Activated CD4-positive, alpha-beta T cell treated with anti-CD3 and anti-CD28 coated beads for 24 hours (primary cell): ENCODE measurements around the gene MAGEA9B.
"Not testable (repeated sequence)": the region's sequence is repeated elsewhere in the genome, so short reads cannot be mapped to it uniquely, and the experiment has no call there.

Experiments
- DNase-seq, 2 donors: peaks; one replicate each; pipeline ENCODE4 v3.0.0-alpha.2; 2020; ENCODE audit warnings: low read depth in 2 of 2

The MAGEA9B gene

DNA sequence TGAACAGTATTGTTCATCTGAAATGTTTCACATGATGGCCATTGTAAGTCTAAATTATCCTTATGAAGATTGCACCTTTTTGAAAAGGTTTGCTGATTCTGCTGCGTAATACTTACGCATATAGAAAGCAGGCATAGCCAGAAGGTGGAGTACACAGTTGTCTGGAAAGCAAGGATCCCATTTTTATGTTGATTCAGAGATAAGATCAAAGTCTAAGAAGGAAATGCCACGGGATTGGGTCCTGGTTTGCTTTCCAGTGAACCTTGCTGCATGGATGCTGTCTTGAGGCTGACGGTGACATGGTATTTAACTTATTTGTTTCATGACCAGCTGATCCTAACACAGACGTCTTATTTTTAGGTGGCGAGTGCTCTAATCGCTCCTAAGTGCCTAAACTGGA, 15.5 kb downstream of the MAGEA9B start:
- DNase-seq, result no peak

DNA sequence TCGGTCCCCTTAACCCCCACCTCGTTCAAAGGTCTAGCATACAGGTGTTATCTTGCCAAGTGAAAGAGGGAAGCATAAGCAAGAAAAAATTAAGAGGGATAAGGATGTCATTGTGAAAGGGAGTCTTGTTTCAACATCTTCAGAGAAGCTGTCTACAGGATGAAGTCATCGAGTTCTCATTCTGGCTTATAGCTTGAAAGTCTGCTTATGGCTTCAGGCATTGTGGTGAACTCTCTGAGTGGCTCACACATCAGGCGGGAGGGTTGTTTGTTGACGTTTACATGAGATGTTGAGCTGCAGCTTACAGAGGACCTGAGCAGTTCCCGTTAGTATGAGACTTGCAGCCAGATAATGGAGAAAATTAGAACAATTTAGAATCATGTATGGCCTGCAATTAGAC, 16.6 kb downstream of the MAGEA9B start:
- DNase-seq, result no peak

DNA sequence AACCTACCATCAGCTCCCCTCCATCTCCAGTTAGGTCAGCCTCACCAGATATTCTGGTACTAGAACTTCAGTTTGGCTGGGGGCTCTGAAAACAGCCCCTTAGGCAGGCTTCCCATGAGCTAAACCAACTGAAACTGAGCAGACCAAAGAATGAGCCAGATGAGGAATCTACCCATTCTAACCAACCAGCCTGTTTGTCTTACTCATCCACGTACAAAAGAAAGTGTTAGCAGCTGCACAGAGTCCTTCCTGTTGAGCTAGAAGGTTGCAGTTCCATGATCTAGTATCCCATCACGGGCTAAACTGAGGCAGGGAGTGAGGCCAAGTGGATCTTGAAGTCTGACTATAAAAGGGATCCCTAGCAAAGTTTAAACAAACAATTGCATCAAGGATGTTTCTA, 17.5 kb downstream of the MAGEA9B start:
- DNase-seq, result no peak

DNA sequence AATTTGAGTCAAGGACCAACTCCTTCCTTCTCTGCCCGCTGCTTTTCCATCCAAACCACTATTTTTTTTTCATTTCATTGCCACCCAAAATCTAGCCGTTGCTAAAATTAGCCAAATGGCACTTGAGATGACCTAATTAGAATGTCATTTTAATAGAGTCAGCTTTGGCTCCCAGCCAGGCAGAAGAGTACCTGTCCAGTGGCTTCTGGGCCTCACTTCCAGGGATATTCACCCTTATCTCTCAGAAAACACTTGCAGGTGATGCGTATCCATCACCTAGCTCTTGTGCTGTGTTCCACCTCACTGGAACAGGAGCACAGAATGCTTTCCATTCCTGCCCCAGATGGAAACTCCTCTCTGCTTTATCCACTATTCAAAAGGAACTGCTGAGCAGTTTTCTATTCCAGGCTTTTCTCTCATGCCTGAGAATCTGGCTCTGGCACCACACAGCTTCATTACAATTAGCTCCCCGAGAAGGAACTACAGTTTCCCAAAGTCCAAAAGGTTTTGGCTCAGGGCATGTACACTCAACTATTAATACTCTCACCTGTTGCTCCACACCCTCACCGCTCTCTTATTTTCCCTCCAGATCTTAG, 18.5 kb downstream of the MAGEA9B start:
- no peak for DNase-seq

DNA sequence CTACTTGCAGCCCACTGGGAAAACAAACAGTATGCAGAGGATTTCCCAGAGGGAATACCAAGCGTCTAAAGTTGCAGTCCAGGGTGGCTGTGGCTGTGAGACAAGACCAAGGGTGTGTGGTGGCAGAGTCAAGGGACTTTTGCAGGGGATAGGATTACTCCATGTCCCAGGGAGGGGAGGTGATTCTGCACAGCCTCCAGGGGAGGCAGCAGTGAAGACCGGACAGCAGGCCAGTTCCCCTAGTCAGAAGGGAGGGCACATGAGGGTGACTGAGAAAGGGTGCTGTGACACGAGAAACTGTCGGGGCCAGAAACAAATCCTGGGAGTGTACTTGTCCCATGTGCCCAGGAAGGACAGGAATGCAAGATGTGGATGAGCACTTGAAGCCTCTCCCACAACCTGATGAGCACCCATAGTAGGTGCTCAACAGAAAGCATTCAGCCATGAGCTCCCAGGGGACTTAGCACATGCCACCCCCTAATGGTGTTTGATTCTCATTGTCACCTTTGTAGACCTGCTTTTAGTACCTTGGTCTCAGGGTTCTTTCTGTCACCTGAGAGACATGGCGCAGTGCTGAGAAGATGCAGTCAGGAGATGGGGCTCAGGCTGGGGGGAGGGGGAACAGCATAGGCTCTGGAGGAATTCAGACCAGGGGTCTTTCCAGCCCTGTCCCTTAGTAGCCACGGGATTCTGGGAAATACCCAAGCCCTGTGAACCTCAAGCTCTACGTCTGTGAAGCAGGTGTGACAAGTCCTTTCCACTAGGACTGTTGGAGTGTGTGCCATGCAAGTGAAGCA, 19.4 kb downstream of the MAGEA9B start:
- DNase-seq, result no peak

DNA sequence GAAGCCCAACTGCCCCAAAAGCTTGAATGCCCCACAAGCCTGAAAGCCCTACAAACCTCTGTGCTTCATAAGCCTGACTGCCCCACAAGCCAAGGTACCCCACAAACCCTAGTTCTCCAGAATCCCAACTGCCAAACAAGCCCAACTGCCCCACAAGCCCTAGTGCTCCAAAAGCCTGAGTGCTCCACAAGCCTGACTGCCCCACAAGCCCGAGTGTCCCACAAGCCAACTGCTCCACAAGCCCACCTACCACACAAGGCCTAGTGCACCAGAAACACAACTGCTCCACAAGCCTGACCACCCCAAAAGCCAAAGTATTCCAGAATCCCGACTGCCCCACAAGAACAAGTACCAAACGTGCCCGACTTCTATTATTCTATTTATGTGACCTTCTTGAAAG, 23.9 kb downstream of the MAGEA9B start:
- DNase-seq, result no peak

DNA sequence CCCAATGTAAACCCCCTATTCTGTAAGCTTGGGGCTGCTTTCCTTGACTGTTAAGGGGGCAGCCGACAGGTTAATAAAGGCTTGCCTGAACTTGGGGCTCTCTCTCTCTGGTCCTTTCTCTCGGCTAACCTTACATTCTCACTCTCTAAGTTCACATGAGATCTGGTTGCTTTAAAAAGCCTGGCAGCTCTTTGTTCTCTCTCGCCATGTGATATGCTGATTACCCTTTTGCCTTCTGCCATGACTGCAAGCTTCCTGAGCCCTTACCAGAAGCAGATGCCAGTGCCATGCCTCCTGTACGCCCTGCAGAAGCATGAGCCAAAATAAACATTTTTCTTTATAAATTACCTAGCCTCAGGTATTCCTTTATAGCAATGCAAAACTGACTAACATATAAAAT, 32.0 kb downstream of the MAGEA9B start:
- DNase-seq, result not testable (repeated sequence)

DNA sequence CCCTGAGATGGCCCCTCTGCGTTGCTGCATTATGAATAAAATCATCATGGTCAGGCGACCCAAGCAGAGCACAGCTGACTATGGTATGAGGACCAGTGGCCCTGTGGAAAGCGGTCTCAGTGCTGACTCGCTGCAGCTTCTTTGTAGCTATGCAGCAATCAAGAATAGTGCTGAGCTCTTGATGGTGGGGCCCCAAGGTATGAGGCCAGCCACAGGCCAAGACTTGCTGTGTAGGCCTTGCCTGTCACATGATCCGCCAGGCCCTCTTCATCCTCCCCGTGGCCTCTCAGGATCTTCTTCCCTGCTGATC, 35.4 kb downstream of the MAGEA9B start:
- not testable (repeated sequence) for DNase-seq

DNA sequence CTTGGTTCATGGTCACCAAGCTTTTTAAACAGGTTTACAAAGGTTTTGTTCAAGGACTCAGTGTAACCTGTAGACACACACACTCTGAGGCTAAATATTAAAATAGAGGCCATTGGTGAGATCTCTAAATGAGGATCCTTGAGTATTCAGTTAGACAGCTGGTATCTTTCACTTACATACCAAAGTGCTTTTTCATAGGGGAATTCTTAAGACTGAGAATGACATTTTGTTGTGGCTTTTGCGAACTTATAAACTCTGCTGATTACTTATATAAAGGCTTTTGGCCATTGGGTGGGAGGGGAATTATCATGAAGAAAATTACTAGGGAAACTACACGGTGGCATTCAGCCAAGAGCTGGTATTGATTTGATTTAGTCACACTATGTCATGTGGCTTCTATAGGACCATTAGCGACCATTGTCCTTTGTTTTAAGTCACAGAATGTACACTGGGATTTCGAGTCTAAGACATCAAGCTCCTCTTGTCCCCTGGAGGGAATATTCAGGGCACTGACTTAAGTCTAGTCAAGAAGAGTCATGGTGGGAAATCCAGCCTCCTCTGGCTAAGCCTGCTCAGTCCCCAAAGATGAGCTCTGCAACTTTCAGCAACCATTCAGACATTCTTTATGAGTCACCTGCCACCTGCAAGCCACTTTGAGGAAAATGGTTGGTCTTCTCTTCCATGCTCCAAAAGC, 35.9 kb downstream of the MAGEA9B start:
- DNase-seq, result not testable (repeated sequence)

DNA sequence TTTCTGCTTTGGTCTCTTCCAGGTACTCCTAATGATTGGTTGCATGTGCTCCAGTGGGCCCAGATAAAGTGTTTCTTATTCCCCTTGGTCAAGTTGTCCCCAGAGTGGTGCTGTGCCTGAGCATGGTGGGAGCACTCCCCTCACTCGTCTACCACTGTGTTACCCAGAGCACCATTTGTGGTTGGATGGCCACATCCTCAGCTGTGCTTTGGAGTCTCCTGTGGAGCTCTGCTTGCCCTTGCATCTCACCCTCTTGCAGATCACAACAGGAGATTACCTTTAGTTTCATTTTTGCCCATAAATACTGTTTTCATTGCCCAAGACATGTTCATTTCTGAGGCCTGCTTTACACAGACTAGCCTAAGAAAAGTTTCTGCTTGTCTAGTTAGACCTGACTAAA, 36.8 kb downstream of the MAGEA9B start:
- DNase-seq, result not testable (repeated sequence)

DNA sequence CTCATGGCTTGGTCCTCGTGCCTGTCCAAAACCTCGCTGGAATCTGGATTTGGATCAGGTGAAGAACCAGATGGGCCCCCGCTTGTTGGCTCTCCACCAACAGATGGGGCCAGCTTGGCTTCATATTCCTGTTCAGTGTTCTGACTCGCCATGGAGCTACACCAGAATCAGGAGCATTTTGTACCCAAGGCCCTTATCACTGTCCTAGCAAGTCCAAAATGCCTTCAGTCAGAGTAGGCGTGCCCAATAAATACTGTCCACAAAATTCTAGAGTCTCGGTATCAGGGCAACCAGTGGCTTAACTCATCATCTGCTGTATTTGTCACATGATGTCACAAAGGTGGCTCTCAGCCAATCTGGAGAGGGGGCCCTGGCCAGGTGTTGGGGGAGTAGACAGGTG, 37.6 kb downstream of the MAGEA9B start, which contains the start of gene HSFX3:
TSS of gene HSFX3 (minus strand) at position 224 of the 400 bp plus-strand sequence. CDS start at position 152, 72 bp downstream.
- not testable (repeated sequence) for DNase-seq

DNA sequence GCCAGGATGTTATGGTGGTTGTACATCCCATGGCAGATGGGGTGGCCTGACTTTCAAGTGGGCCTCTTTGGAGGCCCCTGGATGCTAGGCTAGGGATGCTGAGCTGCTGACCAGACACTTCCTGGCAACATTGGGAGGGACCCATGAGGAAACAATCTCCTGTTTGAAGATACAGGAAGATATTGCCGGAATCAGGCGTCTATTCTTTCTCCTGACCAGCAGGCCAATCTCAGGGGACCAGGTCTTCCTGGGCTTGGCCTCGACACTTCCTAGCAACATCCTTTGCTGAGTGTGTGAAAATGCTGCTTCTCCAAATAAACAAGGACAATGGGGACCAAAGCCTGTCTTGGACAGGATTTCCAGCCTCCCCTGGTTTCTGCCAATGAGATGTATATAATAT, 39.5 kb downstream of the MAGEA9B start:
- not testable (repeated sequence) for DNase-seq

DNA sequence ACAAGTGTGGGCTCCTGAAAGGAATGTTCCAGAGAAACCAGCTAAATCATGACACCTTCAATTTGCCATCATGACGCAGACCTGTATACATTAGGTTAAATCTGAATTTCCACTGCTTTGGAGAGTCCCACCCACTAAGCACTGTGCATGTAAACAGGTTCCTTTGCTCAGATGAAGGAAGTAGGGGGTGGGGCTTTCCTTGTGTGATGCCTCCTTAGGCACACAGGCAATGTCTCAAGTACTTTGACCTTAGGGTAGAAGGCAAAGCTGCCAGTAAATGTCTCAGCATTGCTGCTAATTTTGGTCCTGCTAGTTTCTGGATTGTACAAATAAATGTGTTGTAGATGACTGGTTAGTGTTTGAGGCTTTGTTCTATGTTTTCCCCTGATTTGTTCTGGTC, 40.3 kb downstream of the MAGEA9B start:
- not testable (repeated sequence) for DNase-seq

DNA sequence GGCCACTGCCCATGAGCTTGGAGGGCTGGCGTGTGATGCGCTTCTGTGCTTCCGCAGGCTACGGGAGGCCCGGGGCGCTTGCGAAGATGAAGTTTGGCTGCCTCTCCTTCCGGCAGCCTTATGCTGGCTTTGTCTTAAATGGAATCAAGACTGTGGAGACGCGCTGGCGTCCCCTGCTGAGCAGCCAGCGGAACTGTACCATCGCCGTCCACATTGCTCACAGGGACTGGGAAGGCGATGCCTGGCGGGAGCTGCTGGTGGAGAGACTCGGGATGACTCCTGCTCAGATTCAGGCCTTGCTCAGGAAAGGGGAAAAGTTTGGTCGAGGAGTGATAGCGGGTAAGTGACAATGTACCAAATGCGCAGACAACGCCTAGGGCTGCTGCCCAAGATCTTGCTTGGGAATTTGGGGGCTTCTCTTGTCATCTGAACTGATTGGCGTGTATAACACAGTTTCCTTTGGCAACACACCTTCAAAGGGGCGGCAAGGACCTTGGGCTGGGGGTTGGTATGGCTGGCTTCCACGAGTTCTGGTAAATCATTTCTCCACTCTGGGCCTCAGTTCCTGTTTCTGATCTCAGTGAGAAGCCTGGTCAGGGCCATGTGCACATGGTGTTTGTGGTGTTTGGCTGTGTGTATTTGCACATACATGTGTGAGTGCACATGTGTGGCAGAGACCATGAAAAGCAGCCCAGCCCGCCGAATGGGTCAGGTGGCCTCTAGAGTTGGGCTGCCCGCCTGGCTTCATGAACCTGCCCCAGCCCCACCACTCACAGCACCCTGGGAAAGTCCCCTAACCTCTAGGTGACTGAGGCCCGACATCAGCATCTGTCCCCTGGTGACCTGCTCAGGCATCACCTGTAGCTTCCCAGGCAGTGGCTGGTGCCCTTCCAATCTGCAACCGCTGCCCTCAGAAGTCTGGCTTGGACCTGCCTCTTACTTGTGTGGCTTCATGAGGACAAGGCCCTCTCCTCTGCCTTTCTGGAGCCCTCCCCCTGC, 41.4 kb downstream of the MAGEA9B start:
- not testable (repeated sequence) for DNase-seq

DNA sequence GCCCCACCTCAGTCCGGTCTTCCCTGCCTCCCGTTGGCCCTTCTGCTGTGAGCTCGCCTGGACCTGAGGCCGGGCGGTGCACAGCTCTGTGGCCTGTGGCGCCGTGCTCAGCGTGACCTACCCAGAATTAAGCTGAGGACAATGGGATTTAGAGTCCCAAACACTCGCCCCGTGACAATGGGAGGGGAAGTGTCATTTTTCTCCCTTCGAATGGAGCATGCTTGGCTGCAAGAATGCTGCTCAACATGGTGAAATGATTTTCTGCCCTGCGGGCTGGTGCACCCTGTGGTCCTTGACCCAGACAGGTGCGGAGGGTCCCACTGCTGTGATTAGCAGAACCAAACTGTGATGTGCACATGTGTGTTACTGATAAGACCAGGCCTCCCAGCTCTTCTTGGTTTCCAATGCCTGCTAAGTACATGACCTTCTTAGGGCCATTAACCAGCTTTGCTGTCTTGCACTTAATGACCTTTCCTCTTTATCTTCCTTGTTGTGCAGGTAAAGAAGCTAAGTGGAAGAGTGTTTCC, 45.7 kb downstream of the MAGEA9B start:
- no peak for DNase-seq

DNA sequence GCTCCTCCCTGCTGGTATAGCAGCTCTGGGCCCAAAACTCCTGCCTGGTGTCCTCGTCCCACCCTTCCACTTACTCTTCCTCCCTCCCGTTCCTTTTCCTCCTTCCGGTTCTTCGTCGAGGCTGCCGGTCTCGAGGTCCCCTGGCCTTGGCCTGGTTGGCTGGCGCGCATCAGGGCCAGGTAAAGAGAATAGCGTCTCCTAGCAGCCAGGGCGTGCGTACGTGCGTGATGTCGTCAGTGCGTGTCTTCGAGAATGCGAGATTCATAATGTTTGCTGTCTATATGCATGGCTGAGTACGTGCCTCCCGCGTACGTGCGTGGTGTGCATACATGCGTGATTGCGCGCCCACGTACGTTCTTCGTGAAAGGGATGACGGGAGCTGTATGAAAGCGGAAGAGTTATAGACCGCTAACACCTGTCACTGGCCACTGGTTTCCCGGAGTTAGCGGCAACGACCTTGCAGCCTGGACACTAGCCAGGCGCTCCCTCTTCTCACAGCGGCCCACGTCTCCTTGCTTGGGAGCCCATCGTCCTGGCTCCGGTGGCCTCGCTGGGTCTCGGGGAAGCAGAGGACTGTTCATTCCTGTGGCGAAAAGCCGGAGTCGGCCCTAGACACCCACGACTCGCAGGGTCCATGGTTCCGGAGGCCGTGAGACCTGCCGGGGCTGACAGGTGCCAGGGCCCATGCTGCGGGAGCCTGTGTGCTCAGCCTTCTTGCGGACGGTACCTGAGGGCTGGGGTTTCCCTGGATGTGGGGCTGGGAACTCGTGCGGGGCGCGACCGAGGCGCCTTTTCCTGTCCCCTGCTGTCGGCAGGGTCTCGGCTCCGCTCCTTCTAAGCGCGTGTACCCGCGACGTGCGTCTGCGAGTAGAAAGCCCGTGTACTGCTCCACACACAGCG, 46.4 kb downstream of the MAGEA9B start, which contains the start of gene EOLA1:
TSS of gene EOLA1 (plus strand) at position 392 of the 900 bp plus-strand sequence. CDS start 4,619 bp downstream, outside the sequence.
- DNase-seq, result peak; percentile 68 to 77

DNA sequence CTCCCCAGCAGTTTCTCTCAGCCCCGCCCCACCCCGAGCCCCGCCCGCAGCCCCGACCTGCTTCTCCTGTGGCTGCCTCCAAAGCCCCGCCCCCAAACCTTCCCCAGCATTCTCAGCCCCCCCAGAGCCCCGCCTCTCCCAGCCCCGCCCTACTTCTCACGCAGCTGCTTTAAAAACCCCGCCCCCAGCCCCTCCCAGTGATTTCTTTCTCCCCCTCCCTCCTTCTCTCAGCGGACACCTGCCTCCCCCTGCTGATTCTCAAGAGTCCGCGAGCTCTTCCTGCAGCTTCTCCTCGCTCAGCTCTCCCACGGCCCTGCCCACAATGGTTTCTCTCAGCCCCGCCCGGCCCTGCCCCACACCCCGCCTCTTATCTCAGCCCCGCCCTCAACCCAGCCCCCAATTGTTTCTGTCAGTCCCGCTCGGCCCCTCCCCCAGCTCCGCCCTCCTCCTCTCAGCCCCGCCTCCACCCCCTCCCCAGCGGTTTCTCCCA, 47.1 kb downstream of the MAGEA9B start:
- DNase-seq, result peak; percentile 82 to 87

DNA sequence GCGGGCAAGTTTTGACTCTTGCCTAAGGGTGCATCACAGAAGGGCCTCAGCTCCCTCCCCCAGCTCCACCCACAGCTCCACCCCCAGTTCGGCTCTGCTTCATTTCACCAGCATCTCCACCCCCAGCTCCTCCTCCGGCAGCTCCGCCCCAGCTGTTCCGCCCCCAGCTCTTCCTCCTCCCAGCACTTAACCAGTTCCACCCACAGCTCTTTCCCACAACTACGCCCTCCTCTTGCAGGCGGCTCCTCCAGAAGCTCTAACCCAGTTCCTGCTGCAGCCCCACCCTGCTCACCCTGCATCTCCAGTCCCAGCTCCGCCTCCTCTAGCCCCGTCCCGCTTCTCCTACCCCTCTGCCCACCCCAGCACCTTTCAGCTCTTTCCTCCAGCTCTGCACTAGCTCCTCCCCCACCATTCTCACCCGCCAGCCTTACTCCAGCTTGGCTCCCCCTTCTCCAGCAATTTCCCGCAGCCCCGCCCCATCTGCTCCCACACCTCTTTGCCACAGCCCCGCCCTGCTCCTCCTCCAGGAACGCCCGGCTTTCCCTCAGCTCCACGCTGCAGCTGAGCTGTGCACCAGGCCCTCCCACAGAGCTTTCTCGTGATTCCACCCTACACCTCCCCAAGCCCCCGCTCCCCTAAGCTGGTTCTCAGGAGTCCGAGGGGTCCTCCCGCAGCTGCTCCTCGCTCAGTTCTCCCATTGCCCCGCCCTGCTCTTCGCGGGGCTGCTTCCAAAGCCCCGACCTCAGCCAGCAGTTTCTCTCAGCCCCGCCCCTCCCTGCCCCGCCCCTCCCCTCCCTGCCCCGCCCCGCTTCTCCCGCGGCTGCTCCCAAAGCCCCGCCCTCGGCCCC, 47.8 kb downstream of the MAGEA9B start:
- DNase-seq, result peak; percentile 61 to 64

DNA sequence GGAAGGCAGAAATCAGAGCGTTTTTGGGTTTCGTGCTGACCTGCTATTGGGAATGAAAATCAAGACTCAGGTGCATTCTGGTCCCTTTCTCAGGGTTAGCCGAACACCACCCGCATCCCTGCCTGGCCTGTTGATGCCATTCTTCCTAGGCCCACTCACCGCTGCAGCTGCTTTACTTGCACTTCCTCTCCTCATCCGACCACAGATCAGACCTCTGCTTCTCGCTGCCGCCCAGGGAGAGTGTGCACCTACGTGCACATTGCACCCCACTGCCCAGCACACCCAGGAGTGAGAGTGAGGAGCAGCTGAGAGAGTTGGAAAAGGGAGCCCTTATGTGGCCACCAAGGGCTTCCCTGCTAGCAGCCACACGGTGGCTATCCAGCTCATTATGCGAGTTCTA, 49.8 kb downstream of the MAGEA9B start:
- not testable (repeated sequence) for DNase-seq
